Activated T-helper 17 cell treated with anti-CD3 and anti-CD28 coated beads, Interleukin-2, amount 50 U/mL, for 72 hours (primary cell): ENCODE data around the gene PAX3. TPM values are rescaled to one million over a fixed set of nuclear protein-coding genes. Genes with fewer than 3 reads are reported as not detected.
A peak's percentile ranks its signal among the peaks of the same experiment; 100 is the strongest.

Experiments used
- ATAC-seq: fragments of 150-1000 bp; cut with Tn5 transposase; replicated peaks from 2 replicates; pipeline ENCODE4 v1.10.0; 2021; ENCODE audit warnings: mild to moderate bottlenecking, moderate library complexity
- H3K27ac Mint-ChIP-seq: one replicate; pipeline ENCODE4 v1.8.0; 2022; ENCODE audit warnings: mixed read lengths
- H3K27me3 Mint-ChIP-seq: one replicate; pipeline ENCODE4 v1.8.0; 2022; ENCODE audit warnings: mixed read lengths
- H3K36me3 Mint-ChIP-seq: one replicate; pipeline ENCODE4 v1.8.0; 2022; ENCODE audit warnings: low read depth, mild to moderate bottlenecking, mixed read lengths
- H3K4me1 Mint-ChIP-seq: one replicate; pipeline ENCODE4 v1.8.0; 2022; ENCODE audit warnings: mixed read lengths
- H3K4me3 Mint-ChIP-seq: one replicate; pipeline ENCODE4 v1.8.0; 2022; ENCODE audit warnings: mild to moderate bottlenecking, mixed read lengths
- H3K9me3 Mint-ChIP-seq: one replicate; pipeline ENCODE4 v1.8.0; 2022; ENCODE audit warnings: mixed read lengths
- total RNA-seq, 2 donors: library from RNA; stranded (reverse); gene quantifications; one replicate each; pipeline ENCODE4 v1.2.3, GENCODE V29; 2022

Gene PAX3
- total RNA-seq, 2 donors from 2014 or later = not detected

- H3K4me1 Mint-ChIP-seq = peaks cover 18% of the 10 kb centered on the region
- peak overlapping the region; percentile 65 for H3K4me3 Mint-ChIP-seq
- H3K36me3 Mint-ChIP-seq = peaks cover 20% of the 10 kb centered on the region
- peaks cover 83% of the 10 kb centered on the region for H3K27me3 Mint-ChIP-seq
- no peak for ATAC-seq
- no peak overlapping the region for H3K27ac Mint-ChIP-seq
- H3K9me3 Mint-ChIP-seq = peaks cover 8% of the 10 kb centered on the region
Observed at GRCh38 chr2:222304737-222305515, 6.1 kb upstream of the PAX3 start.

DNA sequence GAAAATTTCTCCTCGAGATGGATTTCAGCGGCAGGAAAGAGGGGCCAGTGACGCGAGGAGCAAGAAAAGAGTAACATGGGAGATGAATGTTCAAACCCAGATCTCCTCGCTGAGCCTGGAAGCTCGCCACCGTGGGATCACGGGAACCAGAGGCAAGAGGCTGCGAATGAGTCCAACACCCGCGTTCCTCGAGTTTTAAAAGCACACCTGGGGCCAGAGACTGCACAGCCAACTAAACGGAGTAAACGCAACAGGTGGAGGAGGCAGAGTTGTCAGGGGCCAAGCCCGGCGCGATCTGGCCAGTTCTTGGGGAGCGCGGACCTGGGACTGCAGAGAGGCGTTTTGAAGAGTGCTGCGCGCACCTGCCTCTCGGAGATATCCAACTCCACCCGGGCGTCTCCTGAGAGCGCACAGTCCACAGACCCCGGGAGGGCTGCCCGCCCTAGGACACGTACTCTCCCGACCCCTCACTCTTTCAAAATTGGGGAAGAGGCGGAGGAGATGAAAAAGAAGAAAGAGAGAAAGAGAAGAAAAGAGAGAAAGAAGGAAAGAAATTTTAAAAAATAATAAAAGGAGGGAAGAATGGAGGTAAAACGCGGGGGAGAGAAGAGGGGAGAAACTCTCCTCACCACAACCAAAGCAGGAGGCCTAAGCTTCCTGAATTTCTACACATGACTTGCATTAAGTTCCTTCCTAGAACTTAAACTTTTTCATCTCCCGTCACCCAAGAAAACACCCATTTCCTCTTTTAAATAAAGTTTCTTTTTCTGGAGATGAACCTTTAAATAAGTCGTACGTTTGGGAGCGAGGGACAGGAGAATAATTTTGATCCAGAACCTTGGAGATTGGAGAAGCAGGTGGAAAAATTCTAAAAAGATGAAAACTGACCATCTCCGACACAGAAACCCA, 5.3 kb upstream of the PAX3 start:
- no peak overlapping the region for H3K27ac Mint-ChIP-seq
- H3K4me3 Mint-ChIP-seq = peak overlapping the region; percentile 65
- no peak for ATAC-seq
- H3K9me3 Mint-ChIP-seq = peaks cover 13% of the 10 kb centered on the region
- peaks cover 25% of the 10 kb centered on the region for H3K36me3 Mint-ChIP-seq
- H3K4me1 Mint-ChIP-seq = peaks cover 22% of the 10 kb centered on the region
- H3K27me3 Mint-ChIP-seq = peaks cover 83% of the 10 kb centered on the region

- Mint-ChIP-seq H3K4me1 (peaks cover 24% of the 10 kb centered on the region), H3K27me3 (peaks cover 77% of the 10 kb centered on the region), H3K27ac (no peak overlapping the region), H3K9me3 (peaks cover 13% of the 10 kb centered on the region), H3K36me3 (peaks cover 28% of the 10 kb centered on the region), H3K4me3 (peak overlapping the region; percentile 28)
- no peak for ATAC-seq
Observed at GRCh38 chr2:222303045-222303827, 4.4 kb upstream of the PAX3 start.

DNA sequence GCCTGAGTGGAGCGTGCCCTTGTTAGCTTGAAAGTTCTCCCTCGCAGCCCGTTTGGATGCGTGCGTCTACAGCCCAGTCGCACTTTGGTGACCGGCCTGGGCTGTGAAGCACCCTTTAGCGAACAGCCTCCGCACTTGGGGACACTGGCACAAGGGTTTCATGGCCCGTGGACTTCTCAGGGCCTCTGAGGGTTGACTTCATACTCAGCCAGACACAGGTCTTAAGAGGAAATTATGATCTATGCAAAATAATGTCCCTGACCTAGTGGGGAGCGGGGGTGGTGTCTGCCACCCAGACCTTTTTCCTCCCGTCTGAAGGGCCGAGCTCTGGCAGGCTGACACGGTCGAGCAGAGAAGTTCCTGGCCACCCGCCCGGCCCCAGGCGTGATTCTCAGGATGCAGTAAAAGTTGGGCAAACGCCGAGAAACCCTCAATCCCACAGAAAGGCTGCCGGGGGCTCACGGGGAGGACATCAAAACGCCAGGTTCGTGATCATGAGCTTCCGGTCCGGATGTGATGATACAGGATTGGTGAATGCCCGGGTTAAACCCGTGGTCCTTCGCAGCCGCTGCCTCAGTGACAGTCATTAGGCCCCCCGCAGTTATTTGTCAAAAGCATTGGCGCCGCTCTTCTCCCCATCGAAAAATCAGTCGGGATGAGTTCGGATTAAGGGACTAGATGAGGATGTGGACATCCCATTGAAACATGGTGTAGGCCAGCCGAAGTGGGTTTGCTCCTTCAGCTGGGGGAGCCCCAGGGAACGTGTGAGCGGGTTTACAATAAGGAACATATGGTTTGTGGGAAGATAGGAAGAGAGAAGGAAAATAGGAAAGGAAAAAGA, 3.6 kb upstream of the PAX3 start:
- Mint-ChIP-seq H3K4me1 (peaks cover 24% of the 10 kb centered on the region), H3K4me3 (peak overlapping the region; percentile 28)

GRCh38 chr2:222301796-222302118, 3.0 kb upstream of the PAX3 start:
- peaks cover 13% of the 10 kb centered on the region for H3K9me3 Mint-ChIP-seq
- H3K27ac Mint-ChIP-seq = no peak overlapping the region
- H3K36me3 Mint-ChIP-seq = peaks cover 28% of the 10 kb centered on the region
- H3K4me3 Mint-ChIP-seq = no peak overlapping the region
- peaks cover 24% of the 10 kb centered on the region for H3K4me1 Mint-ChIP-seq
- no peak for ATAC-seq
- H3K27me3 Mint-ChIP-seq = peaks cover 78% of the 10 kb centered on the region

More for the DNA sequence above, 3.6 kb upstream of the PAX3 start:
- Mint-ChIP-seq H3K27ac (no peak overlapping the region), H3K9me3 (peaks cover 13% of the 10 kb centered on the region), H3K36me3 (peaks cover 28% of the 10 kb centered on the region), H3K27me3 (peaks cover 77% of the 10 kb centered on the region)
- no peak for ATAC-seq

GRCh38 chr2:222301053-222301795, 2.4 kb upstream of the PAX3 start:
- Mint-ChIP-seq H3K27ac (no peak overlapping the region), H3K4me3 (no peak overlapping the region), H3K27me3 (peaks cover 78% of the 10 kb centered on the region), H3K36me3 (peaks cover 28% of the 10 kb centered on the region), H3K9me3 (peaks cover 13% of the 10 kb centered on the region), H3K4me1 (peaks cover 24% of the 10 kb centered on the region)
- no peak for ATAC-seq

- peaks cover 81% of the 10 kb centered on the region for H3K27me3 Mint-ChIP-seq
- H3K36me3 Mint-ChIP-seq = peaks cover 28% of the 10 kb centered on the region
- no peak for ATAC-seq
- H3K4me1 Mint-ChIP-seq = peaks cover 24% of the 10 kb centered on the region
- H3K9me3 Mint-ChIP-seq = peaks cover 13% of the 10 kb centered on the region
- no peak overlapping the region for H3K4me3 Mint-ChIP-seq
- no peak overlapping the region for H3K27ac Mint-ChIP-seq
Observed at GRCh38 chr2:222300726-222301052, 1.9 kb upstream of the PAX3 start.

- ATAC-seq = no peak
- Mint-ChIP-seq H3K4me3 (no peak overlapping the region), H3K36me3 (peaks cover 30% of the 10 kb centered on the region), H3K9me3 (peaks cover 13% of the 10 kb centered on the region), H3K27me3 (peaks cover 83% of the 10 kb centered on the region), H3K4me1 (peaks cover 23% of the 10 kb centered on the region), H3K27ac (no peak overlapping the region)
Observed at GRCh38 chr2:222299906-222300725, 1.3 kb upstream of the PAX3 start.

- Mint-ChIP-seq H3K27ac (no peak overlapping the region), H3K4me3 (no peak overlapping the region), H3K36me3 (peaks cover 20% of the 10 kb centered on the region), H3K4me1 (peaks cover 16% of the 10 kb centered on the region), H3K9me3 (peaks cover 9% of the 10 kb centered on the region), H3K27me3 (peaks cover 83% of the 10 kb centered on the region)
- no peak for ATAC-seq
Observed at GRCh38 chr2:222298001-222298310, 842 bp downstream of the PAX3 start.

GRCh38 chr2:222297600-222297935, 1.2 kb downstream of the PAX3 start:
- Mint-ChIP-seq H3K9me3 (peaks cover 6% of the 10 kb centered on the region), H3K27me3 (peaks cover 83% of the 10 kb centered on the region), H3K36me3 (peaks cover 16% of the 10 kb centered on the region), H3K4me1 (peaks cover 12% of the 10 kb centered on the region), H3K27ac (no peak overlapping the region), H3K4me3 (no peak overlapping the region)
- ATAC-seq = no peak

GRCh38 chr2:222296911-222297599, 1.7 kb downstream of the PAX3 start:
- Mint-ChIP-seq H3K9me3 (peaks cover 5% of the 10 kb centered on the region), H3K4me3 (peak overlapping the region; percentile 69), H3K4me1 (peaks cover 11% of the 10 kb centered on the region), H3K36me3 (peaks cover 12% of the 10 kb centered on the region), H3K27ac (no peak overlapping the region), H3K27me3 (peaks cover 83% of the 10 kb centered on the region)
- no peak for ATAC-seq

DNA sequence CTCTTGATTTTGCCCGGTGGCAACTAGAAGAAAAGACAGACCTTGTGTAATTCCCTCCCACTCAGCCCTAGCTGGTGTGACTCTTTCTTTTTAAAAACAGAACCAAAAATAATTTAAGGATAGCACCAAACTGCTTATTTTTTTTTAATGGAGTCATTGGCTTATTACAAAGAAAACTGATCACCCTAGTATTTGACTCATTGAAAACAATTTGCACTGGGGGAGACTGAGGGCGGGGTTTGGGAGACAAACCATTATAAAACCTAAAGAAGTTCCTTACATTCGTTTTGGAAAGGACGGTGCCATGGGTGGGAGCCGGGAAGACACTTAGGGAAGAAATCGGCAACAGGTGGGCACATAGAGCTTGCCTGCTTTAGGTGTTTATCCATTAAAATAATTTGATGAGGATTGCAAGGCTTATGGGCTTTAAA, 2.5 kb downstream of the PAX3 start:
- no peak overlapping the region for H3K27ac Mint-ChIP-seq
- peaks cover 11% of the 10 kb centered on the region for H3K4me1 Mint-ChIP-seq
- H3K4me3 Mint-ChIP-seq = peak overlapping the region; percentile 69
- H3K9me3 Mint-ChIP-seq = peaks cover 5% of the 10 kb centered on the region
- ATAC-seq = no peak
- H3K27me3 Mint-ChIP-seq = peaks cover 80% of the 10 kb centered on the region
- H3K36me3 Mint-ChIP-seq = peaks cover 12% of the 10 kb centered on the region
